GM19099 (cell line): ENCODE results near the gene CD101.

Experiments
- POLR2A ChIP-seq: IDR thresholded peaks from 3 replicates; pipeline ENCODE4 v1.6.1; 2011; ENCODE audit warnings: low read depth; ENCODE audit not compliant: insufficient read length; ENCODE audit errors: extremely low read depth

The CD101 gene

GRCh38 chr1:117029685-117030084 is 28.1 kb downstream of the CD101 start:
- no peak for TF ChIP-seq POLR2A

DNA sequence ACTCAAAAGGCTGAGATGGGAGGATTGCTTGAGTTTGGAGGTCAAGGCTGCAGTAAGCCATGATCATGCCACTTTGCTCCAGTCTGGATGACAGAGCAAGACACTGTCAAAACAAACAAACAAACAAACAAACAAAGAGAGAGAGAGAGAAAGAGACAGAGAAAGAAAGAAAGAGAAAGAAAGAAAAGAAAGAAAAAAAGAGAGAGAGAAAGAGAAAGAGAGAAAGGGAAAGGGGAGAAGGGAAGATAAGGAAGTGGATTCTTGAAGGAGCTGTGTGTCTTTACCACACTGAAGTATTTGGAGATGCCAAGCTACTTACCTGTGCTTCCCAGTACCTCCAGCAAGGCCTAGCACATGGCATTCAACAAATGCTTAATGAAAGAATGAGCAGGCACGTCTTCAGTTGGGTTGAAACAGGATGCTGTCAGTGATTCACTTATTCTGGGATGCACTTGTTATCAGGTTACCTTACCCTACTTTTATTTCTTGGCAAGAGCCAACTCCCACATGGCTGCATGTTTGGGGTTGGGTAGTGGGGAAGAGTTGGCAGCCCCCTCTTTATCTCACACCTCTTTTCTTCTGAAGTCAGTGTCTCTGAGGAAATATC is 28.8 kb downstream of the CD101 start:
- TF ChIP-seq POLR2A: no peak

DNA sequence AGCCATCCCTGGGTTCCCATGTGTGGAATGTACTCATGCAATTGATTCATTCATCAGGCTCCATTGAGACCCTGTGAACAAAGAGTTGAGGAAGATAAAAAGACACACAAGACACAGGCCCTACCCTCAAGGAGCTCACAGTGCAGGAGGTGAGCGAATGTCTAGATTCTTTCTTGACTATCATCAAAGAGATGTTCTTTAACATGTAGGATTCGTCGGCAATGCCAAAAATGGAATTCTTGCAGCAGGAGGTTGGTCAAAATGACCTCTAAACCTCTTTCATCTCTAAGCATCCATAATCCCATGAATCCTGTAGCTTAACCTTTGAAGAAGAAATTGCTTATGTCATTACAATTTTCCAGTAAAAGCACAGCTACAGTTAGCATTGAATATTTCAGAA is 30.7 kb downstream of the CD101 start:
- no peak for TF ChIP-seq POLR2A

DNA sequence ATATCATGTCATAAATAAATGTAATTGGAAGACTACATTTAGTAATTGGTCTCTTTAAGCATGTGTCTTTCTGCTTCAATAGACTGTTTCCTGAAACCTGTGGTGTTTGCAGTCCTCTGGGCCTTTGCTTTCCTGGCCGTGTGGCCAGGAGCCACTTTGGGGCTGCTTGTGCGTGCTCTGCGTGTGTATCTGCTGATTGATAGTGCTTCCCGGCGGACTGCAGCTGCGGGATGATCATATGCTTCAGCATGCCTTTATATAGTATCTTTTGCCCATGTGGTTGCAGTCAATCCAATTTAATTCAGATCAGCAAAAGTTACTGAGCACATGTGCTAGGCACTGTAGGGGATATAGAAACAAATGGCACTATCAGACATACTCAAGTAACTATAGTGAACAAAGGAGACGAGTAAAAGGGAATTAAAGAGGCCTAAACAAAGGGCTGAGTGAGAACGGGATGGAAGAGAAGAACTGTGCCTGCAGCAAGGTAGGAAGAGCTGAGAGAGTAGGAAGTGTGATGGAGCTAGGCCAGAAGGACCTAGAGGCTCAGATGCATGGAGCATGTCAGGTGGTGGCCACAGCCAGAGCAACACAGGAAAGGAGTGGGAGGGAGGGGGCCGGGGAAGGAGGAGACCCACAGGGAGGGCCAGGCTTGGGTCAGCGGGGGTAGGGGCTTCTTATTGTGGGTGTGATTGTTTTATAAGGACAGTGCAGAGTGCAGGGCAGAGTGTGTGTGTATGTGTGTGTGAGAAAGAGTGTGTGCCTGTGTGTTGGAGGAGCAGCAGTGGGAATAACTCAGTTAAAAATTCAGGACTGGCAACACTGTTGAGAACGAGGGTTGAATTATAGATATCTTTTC is 31.4 kb downstream of the CD101 start:
- TF ChIP-seq POLR2A: no peak

DNA sequence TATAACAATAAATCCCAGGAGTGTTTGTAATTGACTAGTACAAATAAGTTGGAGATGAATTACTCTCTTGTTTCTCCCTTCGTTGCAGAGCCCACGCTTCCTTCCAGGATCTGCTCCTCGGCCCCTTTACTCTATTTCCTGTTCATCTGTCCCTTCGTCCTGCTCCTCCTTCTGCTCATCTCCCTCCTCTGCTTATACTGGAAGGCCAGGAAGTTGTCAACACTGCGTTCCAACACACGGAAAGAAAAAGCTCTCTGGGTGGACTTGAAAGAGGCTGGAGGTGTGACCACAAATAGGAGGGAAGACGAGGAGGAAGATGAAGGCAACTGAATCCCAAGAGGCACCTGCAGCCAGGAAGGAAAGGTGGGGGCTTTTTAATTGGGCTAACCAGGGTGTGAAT is 32.2 kb downstream of the CD101 start:
- no peak for TF ChIP-seq POLR2A

- TF ChIP-seq POLR2A: no peak
Observed at GRCh38 chr1:117034791-117035290, 33.3 kb downstream of the CD101 start.

DNA sequence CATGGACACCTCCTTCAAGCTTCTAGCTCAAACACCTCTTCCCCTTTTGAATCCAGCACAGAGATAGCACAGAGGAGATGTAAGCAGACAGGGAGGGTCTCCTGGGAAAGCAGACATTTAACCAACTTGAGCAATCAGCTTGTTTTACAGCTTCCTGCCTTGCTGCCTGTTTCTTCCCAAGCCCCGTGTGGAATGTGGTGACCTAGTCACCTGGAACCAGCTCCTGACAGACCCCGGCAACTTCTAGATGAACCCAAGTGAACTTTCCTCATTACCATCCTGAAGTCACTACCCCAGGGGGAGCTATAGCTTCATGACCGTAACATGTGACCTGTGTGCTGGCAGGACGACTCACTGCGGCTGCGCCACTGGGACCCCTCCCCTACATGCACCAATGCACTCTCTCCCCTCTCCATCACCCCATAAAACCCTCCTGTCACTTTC is 34.5 kb downstream of the CD101 start:
- TF ChIP-seq POLR2A: no peak

GRCh38 chr1:117037802-117038201 is 36.2 kb downstream of the CD101 start:
- no peak for TF ChIP-seq POLR2A

DNA sequence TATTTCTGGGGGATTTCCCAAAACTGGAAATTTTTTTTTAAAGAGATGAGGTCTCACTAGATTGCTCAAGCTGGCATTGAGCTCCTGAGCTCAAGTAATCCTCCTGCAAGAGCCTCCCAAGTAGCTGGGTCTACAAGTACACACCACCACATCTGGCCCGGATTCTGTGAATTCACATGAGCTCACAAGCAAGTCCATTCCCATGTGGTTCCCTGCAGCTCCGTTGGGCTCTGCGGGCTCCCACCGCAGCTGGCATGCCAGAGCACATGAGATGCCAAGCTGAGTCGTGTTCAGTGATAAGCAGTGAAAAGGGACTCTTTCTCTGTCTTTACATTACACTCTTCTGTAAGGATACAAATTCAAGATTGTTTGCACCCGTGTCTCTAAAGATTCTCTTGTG is 36.7 kb downstream of the CD101 start:
- TF ChIP-seq POLR2A: no peak

- no peak for TF ChIP-seq POLR2A
Observed at GRCh38 chr1:117044217-117044616, 42.7 kb downstream of the CD101 start.

- TF ChIP-seq POLR2A: no peak
Observed at GRCh38 chr1:117045644-117046043, 44.1 kb downstream of the CD101 start.

GRCh38 chr1:117046781-117047180 is 45.2 kb downstream of the CD101 start:
- no peak for TF ChIP-seq POLR2A

DNA sequence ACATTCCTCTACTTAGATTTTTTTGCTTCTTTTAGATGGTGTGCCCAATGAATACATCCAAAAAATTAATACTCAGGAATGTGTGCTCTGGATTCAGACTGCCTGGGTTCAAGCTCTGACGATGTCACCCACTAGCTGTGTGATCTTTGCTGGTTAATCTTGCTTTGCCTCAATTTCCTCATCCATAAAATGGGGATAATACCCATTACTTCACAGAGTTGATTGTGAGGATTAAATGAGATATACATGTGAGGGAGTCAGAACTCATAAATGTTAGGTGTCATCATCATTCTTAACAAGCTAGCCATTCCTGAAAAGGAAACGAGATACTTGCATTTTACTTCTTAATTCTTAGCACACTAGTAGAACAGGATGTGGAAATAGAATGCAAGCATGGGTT is 45.7 kb downstream of the CD101 start:
- TF ChIP-seq POLR2A: no peak

DNA sequence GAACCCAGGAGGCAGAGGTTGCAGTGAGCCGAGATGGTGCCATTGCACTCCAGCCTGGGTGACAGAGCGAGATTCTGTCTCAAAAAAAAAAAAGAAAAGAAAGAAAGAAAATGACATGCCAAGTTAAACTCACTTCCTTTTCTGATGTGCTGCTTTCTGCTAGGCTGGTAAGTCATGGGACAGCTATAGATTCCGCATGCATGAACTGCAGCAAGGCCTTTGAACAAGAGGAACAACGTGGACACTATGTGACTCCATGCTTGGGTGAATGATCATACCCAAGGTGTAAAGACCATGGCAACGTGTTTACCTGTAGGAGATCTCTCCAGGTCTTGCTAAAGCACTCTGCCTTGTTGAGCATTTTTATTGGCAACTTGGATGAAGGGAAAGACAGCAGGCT is 48.3 kb downstream of the CD101 start:
- no peak for TF ChIP-seq POLR2A

- peak; percentile 24 for TF ChIP-seq POLR2A
Observed at GRCh38 chr1:117051224-117052064, 49.9 kb downstream of the CD101 start.
